ENCODE data around the gene NCCRP1. TPM values are rescaled to one million over a fixed set of nuclear protein-coding genes. Genes with fewer than 3 reads are reported as not detected.

Gene NCCRP1
- total RNA-seq, 1 donor from 2014 or later, result not detected

DNA sequence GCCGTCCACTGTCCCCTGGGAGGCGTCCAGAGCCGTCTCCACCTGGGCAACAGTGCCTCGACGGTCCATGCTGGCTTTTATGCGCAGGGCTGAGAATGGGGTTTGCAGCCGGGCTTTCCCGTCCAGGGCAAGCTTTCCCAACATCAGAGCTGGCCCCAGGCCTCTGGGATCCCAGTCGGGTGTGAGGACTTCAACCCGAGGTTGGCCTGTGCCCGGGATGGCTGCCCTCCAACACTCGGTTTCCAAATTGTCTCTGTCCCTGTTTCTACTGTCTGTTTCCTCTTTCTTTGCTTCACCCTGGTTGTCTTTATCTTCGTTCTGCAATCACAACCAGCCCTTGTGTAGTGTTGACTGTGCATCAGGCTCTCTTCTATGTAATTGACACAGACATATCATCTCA is 52.0 kb downstream of the NCCRP1 start, which contains the start of gene IFNL4:
IFNL4 (minus strand) TSS at position 51 of the 400 bp plus-strand sequence.
- H3K4me3 Mint-ChIP-seq (ENCODE audit: unreplicated experiment), result no peak within 1 kb of the TSS
- TF ChIP-seq, protein P1, sequence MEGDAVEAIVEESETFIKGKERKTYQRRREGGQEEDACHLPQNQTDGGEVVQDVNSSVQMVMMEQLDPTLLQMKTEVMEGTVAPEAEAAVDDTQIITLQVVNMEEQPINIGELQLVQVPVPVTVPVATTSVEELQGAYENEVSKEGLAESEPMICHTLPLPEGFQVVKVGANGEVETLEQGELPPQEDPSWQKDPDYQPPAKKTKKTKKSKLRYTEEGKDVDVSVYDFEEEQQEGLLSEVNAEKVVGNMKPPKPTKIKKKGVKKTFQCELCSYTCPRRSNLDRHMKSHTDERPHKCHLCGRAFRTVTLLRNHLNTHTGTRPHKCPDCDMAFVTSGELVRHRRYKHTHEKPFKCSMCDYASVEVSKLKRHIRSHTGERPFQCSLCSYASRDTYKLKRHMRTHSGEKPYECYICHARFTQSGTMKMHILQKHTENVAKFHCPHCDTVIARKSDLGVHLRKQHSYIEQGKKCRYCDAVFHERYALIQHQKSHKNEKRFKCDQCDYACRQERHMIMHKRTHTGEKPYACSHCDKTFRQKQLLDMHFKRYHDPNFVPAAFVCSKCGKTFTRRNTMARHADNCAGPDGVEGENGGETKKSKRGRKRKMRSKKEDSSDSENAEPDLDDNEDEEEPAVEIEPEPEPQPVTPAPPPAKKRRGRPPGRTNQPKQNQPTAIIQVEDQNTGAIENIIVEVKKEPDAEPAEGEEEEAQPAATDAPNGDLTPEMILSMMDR (IDR thresholded peaks at IDR 0.05), result no peak
- peaks cover 56% of the 10 kb centered on the region for H3K27me3 Mint-ChIP-seq (ENCODE audit: low read depth)
- DNase-seq (ENCODE audit: low spot score), result no peak
- no peaks in the 10 kb centered on the region for H3K36me3 Mint-ChIP-seq (ENCODE audit: low read depth)
- H3K27ac Mint-ChIP-seq (ENCODE audit: unreplicated experiment), result no peak within 1 kb of the TSS
- H3K4me1 Mint-ChIP-seq (ENCODE audit: low read depth), result peaks cover 2% of the 10 kb centered on the region
- H3K9me3 Mint-ChIP-seq (ENCODE audit: low read depth), result no peaks in the 10 kb centered on the region

DNA sequence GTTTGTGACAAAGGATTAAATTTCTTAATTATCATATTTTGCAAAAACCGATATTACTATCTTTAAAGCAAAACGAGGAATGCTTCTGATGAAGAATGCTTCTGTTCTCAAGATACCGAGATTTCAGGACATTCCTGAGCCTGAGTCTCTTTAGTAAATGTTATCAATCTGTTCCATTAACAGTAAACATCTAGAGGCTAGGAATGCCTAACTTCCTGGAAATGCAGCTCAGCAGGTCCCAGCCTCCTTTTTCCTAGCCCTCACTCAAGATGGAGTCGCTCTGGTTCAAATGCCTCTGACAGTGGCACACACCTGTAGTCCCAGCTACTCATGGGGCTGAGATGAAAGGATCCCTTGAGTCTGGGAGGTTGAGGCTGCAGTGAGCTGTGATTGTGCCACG is 54.3 kb downstream of the NCCRP1 start:
- no peaks in the 10 kb centered on the region for H3K9me3 Mint-ChIP-seq (ENCODE audit: low read depth)
- H3K27me3 Mint-ChIP-seq (ENCODE audit: low read depth), result peaks cover 57% of the 10 kb centered on the region
- H3K27ac Mint-ChIP-seq (ENCODE audit: unreplicated experiment), result no peak overlapping the region
- peaks cover 2% of the 10 kb centered on the region for H3K4me1 Mint-ChIP-seq (ENCODE audit: low read depth)
- H3K36me3 Mint-ChIP-seq (ENCODE audit: low read depth), result no peaks in the 10 kb centered on the region
- no peak for DNase-seq (ENCODE audit: low spot score)
- TF ChIP-seq, protein P1 (IDR thresholded peaks at IDR 0.05), result no peak
- no peak overlapping the region for H3K4me3 Mint-ChIP-seq (ENCODE audit: unreplicated experiment)

Other genes with a start within 250 kb of the NCCRP1 start
- 40.2 to 44.9 TPM (median 40.6 TPM) in 3 replicates for gene FBXO17, start 221.2 kb upstream of the NCCRP1 start, total RNA-seq
- gene FBXO27, start 164.4 kb upstream of the NCCRP1 start, total RNA-seq, result 4.6 to 7.4 TPM (median 6.7 TPM) in 3 replicates
- not detected in 3 replicates for gene ACP7, start 112.6 kb upstream of the NCCRP1 start, total RNA-seq
- 12.3 to 16.7 TPM (median 14.4 TPM) in 3 replicates for gene PAK4, start 71.2 kb upstream of the NCCRP1 start, total RNA-seq
- gene SYCN, start 7.3 kb downstream of the NCCRP1 start, total RNA-seq, result not detected in 3 replicates
- gene IFNL3, start 48.0 kb downstream of the NCCRP1 start, total RNA-seq, result not detected in 3 replicates
- gene IFNL4, start 51.9 kb downstream of the NCCRP1 start, total RNA-seq, result not detected in 3 replicates
- not detected in 3 replicates for gene IFNL2, start 71.4 kb downstream of the NCCRP1 start, total RNA-seq
- not detected in 3 replicates for gene IFNL1, start 99.4 kb downstream of the NCCRP1 start, total RNA-seq
- 1.7 to 2.0 TPM (median 1.7 TPM) in 3 replicates for gene LRFN1, start 123.9 kb downstream of the NCCRP1 start, total RNA-seq
- not detected in 3 replicates for gene GMFG, start 139.1 kb downstream of the NCCRP1 start, total RNA-seq
- 77.3 to 82.9 TPM (median 81.1 TPM) in 3 replicates for gene SAMD4B, start 145.5 kb downstream of the NCCRP1 start, total RNA-seq
- 32.2 to 39.7 TPM (median 32.5 TPM) in 3 replicates for gene PAF1, start 194.1 kb downstream of the NCCRP1 start, total RNA-seq
- gene MED29, start 194.4 kb downstream of the NCCRP1 start, total RNA-seq, result 27.0 to 31.1 TPM (median 28.7 TPM) in 3 replicates
- gene ZFP36, start 209.9 kb downstream of the NCCRP1 start, total RNA-seq, result 30.2 to 55.7 TPM (median 46.3 TPM) in 3 replicates
- 108 to 154 TPM (median 150 TPM) in 3 replicates for gene PLEKHG2, start 215.7 kb downstream of the NCCRP1 start, total RNA-seq
- 1,022 to 1,375 TPM (median 1,065 TPM) in 3 replicates for gene RPS16, start 239.0 kb downstream of the NCCRP1 start, total RNA-seq
- gene SUPT5H, start 248.6 kb downstream of the NCCRP1 start, total RNA-seq, result 106 to 120 TPM (median 108 TPM) in 3 replicates

Data from chondrocyte (in vitro differentiated cells).